DND-41 (cell line): Measurements from ENCODE around the gene TMEM232.
A peak's percentile ranks its signal among the peaks of the same experiment; 100 is the strongest.

ENCODE experiments used
- ATAC-seq: fragments of 200-7000 bp; cut with Tn5 transposase; 3 replicates; pipeline ENCODE4 v1.9.1; 2021; ENCODE audit warnings: low read depth; ENCODE audit not compliant: insufficient read depth
- DNase-seq: peaks from one replicate; pipeline ENCODE4 v3.0.0-alpha.2; 2020
- H2AFZ ChIP-seq: 2 replicates; pipeline ENCODE4 v1.6.0; 2012; ENCODE audit warnings: low read depth, low read length
- H3K27ac ChIP-seq: 2 replicates; pipeline ENCODE4 v1.5.1; 2012; ENCODE audit warnings: low read length, inconsistent platforms
- H3K27me3 ChIP-seq: fragments of 200-600 bp; sonication (generic); 2 replicates; pipeline ENCODE4 v1.6.0; 2012; ENCODE audit warnings: low read length, mild to moderate bottlenecking, inconsistent platforms; ENCODE audit not compliant: insufficient read depth, poor library complexity
- H3K36me3 ChIP-seq: 2 replicates; pipeline ENCODE4 v1.5.1; 2012; ENCODE audit warnings: low read length, inconsistent platforms; ENCODE audit not compliant: insufficient read depth
- H3K4me1 ChIP-seq: 2 replicates; pipeline ENCODE4 v1.5.1; 2012; ENCODE audit warnings: mild to moderate bottlenecking, low read length; ENCODE audit not compliant: insufficient read depth
- H3K4me2 ChIP-seq: 2 replicates; pipeline ENCODE4 v1.6.0; 2012; ENCODE audit warnings: mild to moderate bottlenecking, moderate library complexity, low read length, inconsistent platforms; ENCODE audit not compliant: insufficient read depth
- H3K4me3 ChIP-seq, 2 experiments: fragments of 200-600 bp in 1 of 2; shearing (Covaris generic) in 1 of 2; 2 replicates each; pipeline ENCODE4 v1.5.1; 2012 to 2016; ENCODE audit warnings: inconsistent platforms in 2 of 2, low read length in 2 of 2, mild to moderate bottlenecking in 2 of 2, low read depth in 1 of 2, moderate library complexity in 1 of 2
- H3K79me2 ChIP-seq: 2 replicates; pipeline ENCODE4 v1.6.0; 2012; ENCODE audit warnings: low read length, inconsistent platforms; ENCODE audit not compliant: insufficient read depth
- H3K9ac ChIP-seq: 2 replicates; pipeline ENCODE4 v1.6.0; 2012; ENCODE audit warnings: low read depth, mild to moderate bottlenecking, inconsistent platforms, low read length, moderate library complexity
- H3K9me3 ChIP-seq: 2 replicates; pipeline ENCODE4 v1.5.1; 2012; ENCODE audit warnings: low read length, moderate library complexity, mild to moderate bottlenecking, inconsistent platforms; ENCODE audit not compliant: insufficient read depth, severe bottlenecking
- H4K20me1 ChIP-seq: 2 replicates; pipeline ENCODE4 v1.6.0; 2012; ENCODE audit warnings: low read length; ENCODE audit not compliant: insufficient read depth
- EZH2 ChIP-seq: IDR thresholded peaks from 3 replicates; pipeline ENCODE4 v1.6.1; 2012; ENCODE audit warnings: borderline replicate concordance, low read depth, mild to moderate bottlenecking, moderate library complexity, low read length, inconsistent platforms; ENCODE audit not compliant: severe bottlenecking
- TF ChIP-seq, protein P1 (sequence below): IDR thresholded peaks from 2 replicates; pipeline ENCODE4 v1.5.1; 2012; ENCODE audit warnings: borderline replicate concordance, low read length, moderate library complexity, mild to moderate bottlenecking; ENCODE audit not compliant: poor library complexity, severe bottlenecking; ENCODE audit errors: extremely low read depth

Gene TMEM232

DNA sequence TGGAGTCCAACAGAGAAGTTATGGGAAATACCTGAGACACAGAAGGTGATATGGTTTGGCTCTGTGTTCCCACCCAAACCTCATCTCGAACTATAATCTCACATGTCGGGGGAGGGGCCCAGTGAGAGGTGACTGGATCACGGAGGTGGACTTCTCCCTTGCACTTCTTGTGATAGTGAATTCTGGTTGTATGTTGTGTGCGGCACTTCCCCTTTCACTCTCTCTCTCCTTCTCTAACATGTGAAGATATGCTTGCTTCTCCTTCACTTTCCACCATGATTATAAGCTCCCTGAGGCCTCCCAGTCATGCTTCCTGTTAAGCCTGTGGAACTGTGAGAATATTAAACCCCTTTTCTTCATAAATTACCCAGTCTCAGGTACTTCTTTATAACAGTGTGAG lies 96.1 kb downstream of the TMEM232 start:
- no peak overlapping the region for H2AFZ ChIP-seq
- H3K79me2 ChIP-seq: no peaks in the 10 kb centered on the region
- no peak overlapping the region for H3K4me3 ChIP-seq
- TF ChIP-seq, protein P1, sequence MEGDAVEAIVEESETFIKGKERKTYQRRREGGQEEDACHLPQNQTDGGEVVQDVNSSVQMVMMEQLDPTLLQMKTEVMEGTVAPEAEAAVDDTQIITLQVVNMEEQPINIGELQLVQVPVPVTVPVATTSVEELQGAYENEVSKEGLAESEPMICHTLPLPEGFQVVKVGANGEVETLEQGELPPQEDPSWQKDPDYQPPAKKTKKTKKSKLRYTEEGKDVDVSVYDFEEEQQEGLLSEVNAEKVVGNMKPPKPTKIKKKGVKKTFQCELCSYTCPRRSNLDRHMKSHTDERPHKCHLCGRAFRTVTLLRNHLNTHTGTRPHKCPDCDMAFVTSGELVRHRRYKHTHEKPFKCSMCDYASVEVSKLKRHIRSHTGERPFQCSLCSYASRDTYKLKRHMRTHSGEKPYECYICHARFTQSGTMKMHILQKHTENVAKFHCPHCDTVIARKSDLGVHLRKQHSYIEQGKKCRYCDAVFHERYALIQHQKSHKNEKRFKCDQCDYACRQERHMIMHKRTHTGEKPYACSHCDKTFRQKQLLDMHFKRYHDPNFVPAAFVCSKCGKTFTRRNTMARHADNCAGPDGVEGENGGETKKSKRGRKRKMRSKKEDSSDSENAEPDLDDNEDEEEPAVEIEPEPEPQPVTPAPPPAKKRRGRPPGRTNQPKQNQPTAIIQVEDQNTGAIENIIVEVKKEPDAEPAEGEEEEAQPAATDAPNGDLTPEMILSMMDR: no peak
- no peak for TF ChIP-seq EZH2
- H3K27ac ChIP-seq: no peak overlapping the region
- no peak overlapping the region for H3K9ac ChIP-seq
- H3K36me3 ChIP-seq: no peaks in the 10 kb centered on the region
- H3K9me3 ChIP-seq: no peaks in the 10 kb centered on the region
- H3K4me2 ChIP-seq: no peak overlapping the region
- H3K27me3 ChIP-seq: no peaks in the 10 kb centered on the region
- no peaks in the 10 kb centered on the region for H4K20me1 ChIP-seq
- no peak for DNase-seq
- H3K4me1 ChIP-seq: no peaks in the 10 kb centered on the region
- no peak for ATAC-seq

DNA sequence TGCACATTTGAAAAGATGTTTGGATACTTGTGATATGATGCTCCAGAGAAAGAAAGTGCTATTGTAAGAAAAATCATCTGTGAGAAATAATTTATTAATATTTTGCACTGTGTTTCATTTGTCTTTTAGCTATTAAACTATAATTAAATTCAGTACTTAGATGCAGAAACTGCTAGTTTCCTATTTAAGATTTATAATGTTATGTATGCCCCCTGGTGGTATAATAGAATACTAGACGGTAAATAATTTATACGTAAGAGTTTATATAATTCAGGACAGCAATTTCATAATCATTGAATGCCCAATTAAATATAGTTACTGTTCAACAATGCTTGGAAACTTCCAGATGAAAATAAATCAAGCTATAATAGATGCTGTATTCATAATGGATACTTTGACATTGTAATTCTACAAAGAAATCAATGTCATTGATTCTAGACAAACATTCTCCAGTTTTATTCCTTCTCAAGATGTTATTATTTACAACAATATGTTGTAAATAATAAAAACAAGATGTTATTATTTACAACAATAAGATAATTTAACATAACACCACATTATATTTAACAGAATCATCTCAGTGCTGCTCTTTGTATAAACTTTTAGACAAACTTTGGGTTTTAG lies 101.0 kb downstream of the TMEM232 start:
- no peaks in the 10 kb centered on the region for H4K20me1 ChIP-seq
- no peaks in the 10 kb centered on the region for H3K79me2 ChIP-seq
- TF ChIP-seq, protein P1: peak; percentile 67
- TF ChIP-seq EZH2: no peak
- H3K27me3 ChIP-seq: no peaks in the 10 kb centered on the region
- no peak overlapping the region for H3K27ac ChIP-seq
- H2AFZ ChIP-seq: no peak overlapping the region
- no peaks in the 10 kb centered on the region for H3K9me3 ChIP-seq
- no peak for ATAC-seq
- H3K36me3 ChIP-seq: no peaks in the 10 kb centered on the region
- H3K4me2 ChIP-seq: no peak overlapping the region
- no peaks in the 10 kb centered on the region for H3K4me1 ChIP-seq
- no peak overlapping the region for H3K9ac ChIP-seq
- H3K4me3 ChIP-seq: no peak overlapping the region
- no peak for DNase-seq

DNA sequence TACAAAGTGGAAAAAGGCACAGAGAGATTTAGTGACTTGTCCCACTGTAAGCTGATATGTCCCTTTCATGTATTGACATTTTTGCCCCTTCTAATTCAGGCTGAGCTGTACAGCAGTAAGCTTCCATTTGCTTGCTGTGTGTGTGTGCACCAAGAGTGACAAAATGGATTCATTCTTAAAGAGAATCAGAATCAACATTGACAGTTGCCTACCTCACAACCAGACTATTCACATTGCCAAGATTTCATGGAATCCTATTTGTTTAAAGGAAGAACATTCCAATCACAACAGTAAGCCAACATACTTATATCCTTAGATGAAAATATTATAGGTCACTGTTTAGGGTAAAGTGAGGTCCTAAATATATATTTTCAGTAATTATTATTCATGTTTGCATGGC lies 102.6 kb downstream of the TMEM232 start:
- DNase-seq: no peak

More for the DNA sequence above, 102.6 kb downstream of the TMEM232 start:
- H3K4me2 ChIP-seq: no peak overlapping the region
- H2AFZ ChIP-seq: no peak overlapping the region
- no peak for ATAC-seq
- H3K9me3 ChIP-seq: no peaks in the 10 kb centered on the region
- H3K9ac ChIP-seq: no peak overlapping the region
- no peaks in the 10 kb centered on the region for H3K36me3 ChIP-seq
- no peaks in the 10 kb centered on the region for H3K27me3 ChIP-seq
- H3K79me2 ChIP-seq: no peaks in the 10 kb centered on the region
- no peak overlapping the region for H3K4me3 ChIP-seq
- H3K4me1 ChIP-seq: no peaks in the 10 kb centered on the region
- no peak overlapping the region for H3K27ac ChIP-seq
- H4K20me1 ChIP-seq: no peaks in the 10 kb centered on the region
- TF ChIP-seq, protein P1: no peak
- no peak for TF ChIP-seq EZH2
